GM18498 (cell line): ENCODE data around the gene LMAN2L.

Experiments used
- ATAC-seq: cut with Tn5 transposase; IDR thresholded peaks from one replicate; pipeline ENCODE4 v1.9.1; 2021; ENCODE audit warnings: mild to moderate bottlenecking, moderate library complexity; ENCODE audit not compliant: unreplicated experiment

Gene LMAN2L

DNA sequence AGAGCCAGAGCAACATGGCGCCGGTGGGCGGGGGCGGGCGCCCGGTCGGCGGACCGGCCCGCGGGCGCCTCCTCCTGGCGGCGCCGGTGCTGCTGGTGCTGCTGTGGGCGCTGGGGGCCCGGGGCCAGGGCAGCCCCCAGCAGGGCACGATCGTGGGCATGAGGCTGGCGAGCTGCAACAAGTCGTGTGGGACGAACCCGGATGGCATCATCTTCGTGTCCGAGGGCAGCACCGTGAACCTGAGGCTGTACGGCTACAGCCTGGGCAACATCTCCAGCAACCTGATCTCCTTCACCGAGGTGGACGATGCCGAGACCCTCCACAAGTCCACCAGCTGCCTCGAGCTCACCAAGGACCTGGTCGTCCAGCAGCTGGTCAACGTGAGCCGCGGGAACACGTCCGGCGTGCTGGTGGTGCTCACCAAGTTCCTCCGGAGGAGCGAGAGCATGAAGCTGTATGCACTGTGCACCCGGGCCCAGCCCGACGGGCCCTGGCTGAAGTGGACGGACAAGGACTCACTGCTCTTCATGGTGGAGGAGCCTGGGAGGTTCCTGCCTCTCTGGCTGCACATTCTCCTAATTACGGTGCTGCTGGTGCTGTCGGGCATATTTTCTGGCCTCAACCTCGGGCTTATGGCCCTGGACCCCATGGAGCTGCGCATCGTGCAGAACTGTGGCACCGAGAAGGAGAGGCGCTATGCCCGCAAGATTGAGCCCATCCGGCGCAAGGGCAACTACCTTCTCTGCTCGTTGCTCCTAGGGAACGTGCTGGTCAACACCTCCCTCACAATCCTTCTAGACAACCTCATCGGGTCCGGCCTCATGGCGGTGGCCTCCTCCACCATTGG is 21.3 kb upstream of the LMAN2L start:
- no peak for ATAC-seq

DNA sequence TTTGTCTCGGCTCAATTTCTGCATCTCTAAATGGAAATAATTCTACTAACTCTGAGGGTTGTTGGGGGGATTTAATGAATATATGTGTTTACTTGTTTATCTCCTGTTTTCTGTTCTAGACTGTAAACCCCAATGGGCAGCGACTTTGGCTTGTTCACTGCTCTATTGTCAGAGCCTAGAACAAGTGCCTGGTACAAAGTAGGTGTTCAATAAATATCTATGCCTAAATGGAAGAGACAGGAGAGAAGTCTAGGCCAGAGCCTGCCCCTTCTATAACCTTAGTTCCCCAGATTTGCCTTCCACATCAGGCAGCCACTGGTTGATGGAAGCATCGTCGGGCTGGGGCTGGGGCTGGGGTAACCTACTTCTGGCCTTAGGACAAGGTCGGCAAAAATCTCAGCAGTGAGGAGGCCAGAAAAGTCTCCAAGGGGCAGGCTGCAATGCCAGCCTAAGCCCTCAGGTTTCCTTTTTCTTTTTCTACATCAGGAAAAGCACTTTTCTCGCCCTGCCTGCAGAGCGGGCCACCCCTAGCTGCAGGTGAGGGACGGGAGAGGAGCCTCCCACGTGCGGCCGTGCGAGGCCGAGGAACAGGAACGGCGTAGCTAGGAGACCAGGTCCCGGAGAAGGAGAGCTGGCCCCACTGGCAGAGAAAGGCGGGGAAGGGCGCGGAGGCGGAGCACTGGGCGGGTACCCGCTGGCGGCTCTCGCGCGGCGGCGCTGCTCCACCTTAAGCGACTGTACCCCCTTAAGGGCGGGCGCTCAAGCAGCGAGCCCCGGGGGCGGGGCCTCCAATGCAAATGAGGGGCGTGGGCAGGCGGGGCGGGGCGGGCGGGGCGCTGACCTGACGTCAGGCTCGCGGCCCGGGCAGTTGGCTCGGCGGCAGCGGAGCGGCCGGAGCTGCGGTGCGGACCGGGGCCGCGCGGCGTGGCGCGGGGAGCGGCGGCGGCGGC is 20.4 kb upstream of the LMAN2L start, which contains the start of gene CNNM4:
Gene CNNM4 (plus strand): TSS at position 867 of the 950 bp plus-strand sequence. CDS start 98 bp downstream, outside the sequence.
- ATAC-seq, result peak; percentile 87

DNA sequence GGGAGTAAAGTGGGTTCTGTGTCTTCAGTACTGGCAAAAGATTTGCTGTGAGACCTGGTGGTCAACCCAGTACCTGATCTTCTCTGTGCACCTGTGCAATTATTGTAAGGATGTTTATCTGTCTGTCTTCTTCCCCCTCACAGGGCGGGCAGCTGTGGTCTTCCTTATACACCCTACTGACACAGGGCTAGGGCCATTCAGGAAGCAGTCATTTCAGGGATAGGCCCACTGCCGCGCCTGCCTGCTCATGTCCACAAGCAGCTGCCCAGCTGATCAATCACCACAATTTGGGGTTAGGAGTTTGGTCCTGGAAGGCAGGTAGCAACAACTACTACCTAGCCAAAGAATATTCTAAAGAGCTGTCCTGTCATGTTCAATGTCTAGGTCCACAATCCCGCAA is 19.7 kb upstream of the LMAN2L start:
- ATAC-seq, result no peak

DNA sequence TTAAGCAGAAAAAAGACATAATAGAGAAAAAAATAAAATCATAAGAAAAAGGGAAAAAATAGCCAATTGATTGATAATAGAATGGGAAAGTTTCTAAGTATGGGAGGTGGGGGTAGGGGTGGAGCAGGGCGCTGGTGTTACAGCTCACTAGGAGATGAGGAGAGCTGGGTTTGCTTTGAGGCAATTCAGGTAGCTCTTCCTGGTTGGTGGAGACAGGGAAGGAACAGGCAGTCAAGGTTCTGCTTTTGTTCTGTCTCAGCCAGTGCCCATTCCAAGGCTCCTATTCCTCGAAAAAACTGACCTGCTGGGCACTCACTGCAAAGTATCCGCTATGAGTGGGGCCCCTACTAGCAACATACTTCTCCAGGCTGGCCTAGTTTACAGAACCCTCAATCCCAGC is 19.1 kb upstream of the LMAN2L start:
- no peak for ATAC-seq

DNA sequence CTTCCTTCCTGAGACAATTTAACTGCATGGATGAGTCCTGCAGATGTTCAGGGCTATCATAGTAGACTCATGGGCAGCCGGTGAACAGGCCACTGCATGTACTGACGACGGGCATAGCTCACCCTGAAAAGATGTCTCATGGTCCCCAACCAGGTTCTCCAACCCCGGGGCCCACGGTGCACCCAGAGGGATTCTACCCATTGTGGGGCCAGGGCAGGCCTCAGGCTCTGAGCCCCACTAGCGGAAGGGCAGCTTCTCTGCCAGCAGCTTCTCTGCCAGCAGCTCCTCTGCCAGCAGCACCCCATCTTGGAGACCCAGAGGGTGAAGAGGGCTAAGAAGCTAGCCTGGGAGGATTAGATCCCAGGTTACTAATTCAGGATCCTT is 17.6 kb upstream of the LMAN2L start:
- ATAC-seq, result no peak

DNA sequence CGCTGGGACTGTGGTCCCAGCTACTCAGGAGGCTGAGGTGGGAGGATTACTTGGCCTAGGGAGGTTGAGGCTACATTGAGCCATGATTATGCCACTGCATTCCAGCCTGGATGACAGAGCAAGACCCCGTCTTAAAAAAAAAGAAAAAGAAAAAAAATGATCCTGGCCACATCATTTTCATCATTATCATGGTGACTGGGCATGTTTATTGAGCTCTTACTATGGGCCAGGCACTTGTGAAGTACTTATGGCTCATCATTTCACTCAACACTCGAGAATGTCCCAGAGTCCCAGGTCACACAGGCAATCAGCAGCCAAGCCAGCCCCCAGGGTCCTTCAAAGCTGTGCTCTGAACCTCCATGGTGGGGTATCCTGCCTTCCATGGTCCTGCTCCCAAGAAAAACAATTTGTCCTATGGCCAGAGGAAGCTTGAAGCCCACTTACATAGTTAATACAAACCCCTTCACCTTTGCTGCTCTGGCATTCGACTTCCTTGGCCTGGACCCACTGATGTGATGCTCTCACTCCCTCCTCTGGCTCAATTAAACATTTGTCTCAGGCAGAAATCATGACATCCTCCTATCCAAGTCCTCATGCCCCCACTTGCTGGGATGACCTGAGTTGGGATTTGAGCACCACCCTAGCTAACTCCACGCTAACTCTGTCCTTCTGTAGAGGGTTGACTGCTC is 17.1 kb upstream of the LMAN2L start:
- no peak for ATAC-seq

DNA sequence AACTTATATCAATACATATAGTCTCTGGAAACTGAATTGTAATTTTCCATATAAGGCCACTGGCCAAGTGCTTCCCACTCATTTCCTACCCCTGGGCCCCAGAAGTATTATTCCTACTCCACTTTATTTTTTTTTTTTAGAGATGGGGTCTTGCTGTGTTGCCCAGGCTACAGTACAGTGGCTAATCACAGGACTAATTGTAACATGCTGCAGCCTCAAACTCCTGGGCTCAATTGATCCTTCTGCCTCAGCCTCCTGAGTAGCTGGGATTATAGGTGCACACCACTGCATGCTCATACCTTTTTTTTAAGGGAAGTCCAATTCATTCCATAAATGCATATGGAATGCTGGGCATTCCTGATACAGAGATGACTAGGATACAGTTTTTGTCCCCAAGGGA is 14.5 kb upstream of the LMAN2L start:
- ATAC-seq, result no peak

DNA sequence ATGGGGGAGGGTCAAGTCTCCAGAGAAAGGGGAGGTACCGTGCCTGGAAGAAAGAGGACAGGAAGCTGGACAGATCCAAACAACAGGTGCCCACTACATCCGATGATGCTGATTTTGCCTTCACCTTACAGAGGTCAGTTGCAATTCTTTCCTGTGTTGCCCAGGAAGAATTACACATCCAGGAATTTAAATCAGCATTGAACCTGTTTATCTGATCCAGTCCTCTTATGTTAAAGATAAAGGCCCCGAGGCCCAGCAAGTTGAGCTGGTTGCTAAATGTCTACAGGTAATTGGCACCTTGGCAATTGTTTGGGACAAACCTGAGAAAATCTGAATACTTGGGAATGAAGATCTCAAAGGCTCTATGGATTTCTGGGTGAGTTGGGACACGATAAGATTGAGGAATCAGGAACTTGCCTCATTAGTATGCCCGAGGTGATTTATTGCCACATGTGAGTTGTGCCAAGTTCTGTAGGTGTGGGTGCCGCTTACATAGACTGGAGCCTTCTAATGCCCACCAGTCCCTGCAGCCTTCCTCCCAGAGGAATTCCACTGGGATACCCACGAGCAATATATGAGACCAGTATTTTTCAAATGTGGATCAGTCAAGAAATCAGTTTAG is 13.9 kb upstream of the LMAN2L start:
- ATAC-seq, result no peak

DNA sequence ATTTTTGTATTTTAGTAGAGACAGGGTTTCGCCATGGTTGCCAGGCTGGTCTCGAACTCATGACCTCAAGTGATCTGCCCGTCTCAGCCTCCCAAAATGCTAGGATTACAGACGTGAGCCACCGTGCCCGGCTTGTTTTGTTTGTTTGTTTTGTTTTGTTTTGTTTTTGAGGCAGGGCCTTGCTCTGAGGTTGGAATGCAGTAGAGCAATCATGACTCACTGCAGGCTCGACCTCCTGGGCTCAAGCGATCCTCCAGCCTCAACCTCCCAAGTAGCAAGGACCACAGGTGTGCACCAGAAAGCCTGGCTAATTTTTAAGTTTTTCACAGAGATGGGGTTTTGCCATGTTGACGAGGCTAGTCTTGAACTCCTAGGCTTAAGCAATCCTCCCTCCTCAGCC is 11.9 kb upstream of the LMAN2L start:
- ATAC-seq, result no peak

DNA sequence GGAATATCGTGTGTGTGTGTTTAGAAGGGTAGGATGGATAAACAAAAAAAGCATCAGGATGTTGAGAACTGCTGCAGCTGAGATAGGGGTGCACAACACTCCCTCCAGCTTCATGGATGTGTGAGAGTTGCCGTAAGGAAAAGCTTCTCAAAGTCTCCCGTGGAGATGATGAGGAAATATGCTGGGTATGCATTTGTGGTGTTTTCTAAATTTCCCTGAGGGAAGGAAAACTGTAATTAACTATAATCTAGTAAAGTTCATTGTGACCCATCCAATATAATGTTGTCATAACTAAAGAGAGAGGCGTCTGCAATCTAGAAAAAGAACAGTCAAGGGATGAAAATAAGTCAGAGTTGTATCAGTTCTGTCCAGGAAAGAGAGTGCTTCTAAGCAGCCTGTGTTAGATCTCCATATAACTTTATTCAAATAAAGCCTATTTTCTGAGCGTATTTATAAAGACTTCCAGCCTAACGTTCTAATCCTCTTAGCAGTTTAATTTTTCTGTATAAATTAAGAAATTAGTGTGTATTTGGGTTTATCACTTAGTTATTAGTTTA is 7.3 kb upstream of the LMAN2L start:
- no peak for ATAC-seq

DNA sequence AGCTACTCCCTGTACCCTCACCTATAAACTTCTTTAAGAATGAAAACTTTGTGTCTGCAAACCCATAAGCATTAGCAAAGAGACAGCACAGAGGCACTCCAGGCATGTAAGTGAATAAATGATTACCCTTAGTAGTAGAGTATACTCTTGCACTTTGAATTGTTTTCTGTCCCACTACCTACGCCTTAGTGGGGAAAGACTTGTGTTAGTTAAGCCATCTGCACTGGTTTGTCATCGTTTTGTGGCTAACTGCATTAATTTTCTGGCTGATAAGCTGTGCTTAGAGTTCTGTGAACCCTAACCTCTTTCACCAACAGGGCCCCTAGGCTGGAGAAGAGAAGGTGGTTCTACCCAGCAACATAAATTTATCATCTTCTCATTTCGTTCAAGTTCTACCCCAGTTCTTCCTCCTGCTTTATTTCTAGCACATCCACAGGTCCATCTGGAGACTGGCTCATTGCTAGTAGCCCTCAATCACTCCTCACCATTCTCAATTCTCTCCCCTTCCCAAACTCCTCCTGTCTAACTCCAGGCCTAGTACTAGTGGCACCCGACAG is 710 bp downstream of the LMAN2L start:
- ATAC-seq, result no peak

DNA sequence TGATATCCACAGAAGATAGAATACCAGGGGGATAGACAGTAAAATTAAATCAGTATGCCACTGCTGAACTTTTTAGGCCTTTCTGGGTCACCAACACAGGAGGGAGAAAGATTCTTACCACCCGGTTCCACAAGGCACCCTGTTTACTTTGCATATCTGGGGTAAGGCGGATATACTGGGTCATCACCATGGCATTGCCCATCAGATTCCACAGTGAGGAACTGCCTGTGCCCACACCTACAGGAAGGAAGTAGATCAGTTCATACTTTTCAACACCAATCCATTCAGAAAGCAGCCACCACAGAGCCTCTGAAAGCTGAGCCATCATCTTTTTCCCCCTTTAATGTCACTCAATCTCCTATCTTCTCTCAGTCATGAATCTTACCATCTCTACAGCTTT is 2.0 kb downstream of the LMAN2L start:
- ATAC-seq, result no peak

DNA sequence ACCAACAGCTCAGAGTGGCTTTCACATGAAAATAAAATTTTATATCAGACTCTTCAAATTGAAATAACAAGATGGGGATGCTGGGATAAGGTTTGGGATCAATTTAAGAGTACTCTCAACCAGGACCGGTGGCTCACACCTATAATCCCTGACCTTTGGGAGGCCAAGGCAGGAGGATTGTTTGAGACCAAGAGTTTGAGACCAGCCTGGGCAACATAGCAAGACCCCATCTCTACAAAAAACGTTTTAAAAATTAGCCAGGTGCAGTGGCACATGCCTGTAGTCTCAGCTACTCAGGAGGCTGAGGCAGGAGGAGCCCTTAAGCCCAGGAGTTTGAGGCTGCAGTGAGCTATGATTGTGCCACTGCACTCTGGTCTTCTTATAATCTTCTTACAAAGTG is 2.6 kb downstream of the LMAN2L start:
- ATAC-seq, result no peak

DNA sequence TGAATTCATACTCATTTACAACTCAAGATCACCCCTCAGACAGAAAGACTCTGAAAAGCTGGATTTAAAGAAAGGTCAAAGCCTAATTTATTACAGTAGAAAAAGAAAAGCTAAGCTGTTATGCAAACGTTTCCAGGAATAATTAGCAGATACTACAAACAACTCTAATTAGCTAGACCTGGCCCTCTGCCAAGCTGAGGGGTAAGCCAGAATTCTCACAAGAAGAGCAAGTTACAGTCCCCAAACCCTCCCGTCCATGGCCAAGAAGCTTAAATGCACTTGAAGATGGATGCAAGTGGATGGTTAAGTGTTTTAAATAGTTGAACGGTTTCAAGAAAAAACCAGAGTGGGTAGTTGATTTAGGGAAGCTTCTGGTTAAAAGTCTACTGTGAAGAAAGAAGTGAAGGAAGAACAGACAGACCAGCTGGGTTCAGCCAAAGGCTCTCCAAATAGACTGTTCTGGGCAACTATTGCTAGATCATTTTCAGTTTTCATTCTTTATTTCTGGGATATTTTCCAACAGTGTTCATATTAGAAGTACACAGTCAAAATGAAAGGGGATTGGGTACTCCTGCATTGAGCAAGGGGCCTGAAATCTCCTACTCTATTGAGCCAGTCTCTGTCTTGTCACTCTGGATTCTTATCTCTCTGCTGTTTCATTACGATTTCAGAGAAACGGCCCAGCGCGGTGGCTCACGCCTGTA is 4.8 kb downstream of the LMAN2L start:
- no peak for ATAC-seq

DNA sequence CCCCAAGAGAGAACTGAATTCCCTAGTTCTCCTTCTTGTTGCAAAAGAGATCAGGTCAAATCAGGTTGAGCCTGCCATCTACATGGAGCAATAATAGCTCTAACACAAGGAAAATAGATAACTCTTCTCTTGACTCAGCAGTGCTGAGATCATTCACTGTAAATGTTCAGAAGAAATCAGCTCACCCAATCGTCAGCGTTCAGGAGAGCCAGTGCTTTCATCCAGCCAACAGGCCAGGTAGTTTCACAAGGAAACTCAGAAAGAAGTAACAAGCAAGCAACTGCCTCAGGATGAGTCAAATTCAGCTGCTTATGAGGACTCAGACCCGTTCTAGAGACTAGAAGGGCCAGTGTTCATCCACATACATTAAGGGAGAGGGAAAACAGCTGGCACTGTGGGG is 5.9 kb downstream of the LMAN2L start:
- no peak for ATAC-seq

DNA sequence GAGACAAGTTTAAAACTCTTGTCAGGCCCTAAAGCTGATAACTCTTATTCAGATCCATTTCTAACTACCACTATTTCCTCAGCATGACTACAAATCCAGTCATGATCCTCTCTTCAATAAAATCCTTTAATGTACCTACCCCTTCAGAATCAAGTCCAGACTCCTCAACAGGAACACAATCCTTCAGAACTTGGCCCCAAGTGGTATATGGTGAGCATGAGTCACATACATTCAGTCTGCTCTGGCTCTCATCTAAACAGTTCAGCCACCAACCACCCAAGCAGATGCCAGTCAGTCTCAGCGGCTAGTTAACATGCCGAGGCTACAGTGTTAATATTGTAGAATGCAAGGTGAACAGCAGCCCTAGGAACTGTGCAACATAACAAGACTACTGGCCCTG is 9.7 kb downstream of the LMAN2L start:
- ATAC-seq, result no peak

DNA sequence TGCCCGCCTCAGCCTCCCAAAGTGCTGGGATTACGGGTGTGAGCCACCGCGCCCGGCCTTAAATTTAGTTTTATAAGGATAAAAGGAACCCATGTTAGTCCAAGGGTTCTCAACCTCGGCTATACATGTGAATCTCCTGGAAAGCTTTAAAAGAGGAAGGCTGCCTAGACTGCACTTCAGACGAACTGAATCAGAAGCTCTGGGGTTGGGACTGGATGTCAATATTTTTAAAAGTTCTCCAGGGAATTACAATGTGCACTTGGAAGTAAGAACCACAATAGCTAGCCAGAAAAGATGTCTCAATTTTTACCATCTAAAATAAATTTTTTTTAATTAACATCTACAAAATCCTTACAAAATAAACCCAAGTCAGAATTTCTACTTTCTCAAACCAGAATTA is 10.1 kb downstream of the LMAN2L start:
- no peak for ATAC-seq

DNA sequence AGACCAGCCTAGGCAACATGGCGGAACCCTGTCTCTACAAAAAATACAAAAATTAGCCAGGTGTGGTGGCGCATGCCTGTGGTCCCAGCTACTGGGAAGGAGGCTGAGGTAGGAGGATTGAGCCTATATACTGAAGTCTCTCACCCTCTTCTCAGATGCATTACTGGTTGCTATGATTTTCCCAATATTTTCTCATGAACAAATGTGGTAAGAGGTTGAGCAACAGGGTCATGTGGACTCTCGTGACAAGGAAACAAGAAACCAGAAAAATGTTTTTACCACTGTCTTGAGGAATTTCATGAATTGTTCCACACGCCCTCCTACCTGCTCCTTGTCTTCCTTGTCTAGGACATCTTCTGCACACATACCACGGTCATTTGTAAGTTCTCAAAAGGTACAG is 12.4 kb downstream of the LMAN2L start:
- no peak for ATAC-seq

DNA sequence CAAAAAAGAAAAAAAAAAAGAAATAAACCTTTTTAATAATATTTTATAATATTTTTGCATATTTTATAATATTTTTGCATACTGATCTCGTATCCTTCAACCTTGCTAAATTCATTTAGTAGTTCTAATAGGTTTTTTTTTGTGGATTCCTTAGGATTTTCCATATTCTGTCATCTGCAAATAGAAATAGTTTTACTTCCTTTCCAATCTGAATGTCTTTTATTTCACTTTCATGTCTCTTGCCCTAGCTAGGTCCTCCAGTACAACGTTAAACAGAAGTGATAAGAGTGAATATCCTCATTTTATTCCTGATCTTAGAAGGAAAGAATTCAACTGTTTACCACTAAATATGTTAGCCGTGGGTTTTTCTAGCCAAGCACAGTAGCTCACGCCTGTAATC is 13.7 kb downstream of the LMAN2L start:
- ATAC-seq, result no peak

DNA sequence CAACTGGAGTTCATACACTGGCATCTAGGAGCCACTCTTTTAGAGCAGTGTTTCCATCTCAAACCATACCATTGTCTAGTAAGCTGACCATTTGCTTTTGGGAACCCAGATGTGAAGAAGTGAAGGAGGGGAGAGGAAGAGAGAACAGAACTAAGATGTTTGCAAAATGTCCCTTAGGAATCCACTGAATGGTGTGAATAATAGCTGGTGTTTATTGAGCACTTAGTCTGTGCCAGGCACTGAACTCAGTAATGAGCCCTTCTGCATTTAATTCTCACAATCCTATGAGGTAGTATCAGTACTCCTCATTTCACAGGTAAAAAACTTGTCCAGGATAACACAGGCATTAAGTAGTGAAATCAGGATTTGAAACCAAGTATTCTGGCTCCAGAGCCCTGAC is 23.5 kb downstream of the LMAN2L start:
- ATAC-seq, result no peak
